ENCODE results near the gene SEC31A. TPM values are rescaled to one million over a fixed set of nuclear protein-coding genes. Genes with fewer than 3 reads are reported as not detected.

SEC31A gene
- total and polyA plus RNA-seq, 12 donors = 82.5 to 163 (median 122) TPM

DNA sequence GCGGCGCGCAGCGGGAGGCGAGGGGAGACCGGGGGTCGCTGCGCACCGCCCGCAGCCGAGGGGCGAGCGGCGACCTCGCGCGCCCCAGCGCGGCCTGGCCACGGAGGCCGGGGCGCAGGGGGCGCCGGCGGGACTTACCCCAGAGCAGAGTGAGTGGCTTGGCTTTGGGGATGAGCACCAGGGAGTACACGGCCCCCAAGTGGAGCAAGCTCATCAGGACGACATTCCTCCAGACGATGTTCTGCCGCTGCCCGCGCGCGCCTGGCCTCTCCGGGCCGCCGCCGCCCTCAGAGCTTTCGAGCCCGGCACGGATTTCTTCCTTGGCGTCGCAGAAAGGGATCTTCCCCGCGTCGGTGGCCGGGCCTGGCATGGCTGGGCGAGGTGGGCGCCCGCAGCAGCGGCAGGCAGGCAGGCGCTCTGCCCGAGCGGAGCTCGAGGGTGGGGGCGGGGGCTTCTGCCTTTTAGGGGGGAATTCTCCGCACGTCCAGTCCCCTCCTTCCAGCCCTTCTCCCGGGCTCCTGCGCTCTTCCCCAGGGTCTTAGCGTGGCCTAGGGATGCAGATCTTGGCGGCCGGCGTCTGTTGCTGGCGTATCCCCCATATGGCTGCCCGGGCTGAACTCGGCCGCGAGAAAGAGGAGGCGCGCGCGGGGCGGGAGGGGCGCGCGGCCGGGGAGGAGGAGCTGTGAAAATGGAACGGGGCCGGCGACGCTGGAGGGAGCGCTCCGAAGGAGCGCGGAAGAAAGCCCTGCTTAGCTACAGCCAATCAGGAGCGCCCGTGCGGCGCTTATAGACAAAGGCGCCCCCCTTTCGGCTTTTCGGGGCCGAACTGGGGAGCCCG, 92.6 kb downstream of the SEC31A start, which contains the start of gene SCD5:
Gene SCD5, minus strand, starts transcription at position 629 of the 838 bp plus-strand sequence. Its CDS starts 259 bp downstream, at position 370.
- ATAC-seq = peak; percentile 87 to 95 (median 92)
- Histone ChIP-seq H3K27ac (peak within 1 kb of the TSS in 6 of 10 donors; percentile 31 to 64 (median 52)), H3K4me3 (peak within 1 kb of the TSS; percentile 47 to 86 (median 68)), H3K9me3 (no peaks in the 10 kb centered on the region), H3K27me3 (peaks cover 0 to 50% (median 6%) of the 10 kb centered on the region in 7 donors), H3K4me1 (peaks cover 0 to 29% (median 20%) of the 10 kb centered on the region in 9 donors), H3K36me3 (no peaks in the 10 kb centered on the region)
- TF ChIP-seq, protein P1, sequence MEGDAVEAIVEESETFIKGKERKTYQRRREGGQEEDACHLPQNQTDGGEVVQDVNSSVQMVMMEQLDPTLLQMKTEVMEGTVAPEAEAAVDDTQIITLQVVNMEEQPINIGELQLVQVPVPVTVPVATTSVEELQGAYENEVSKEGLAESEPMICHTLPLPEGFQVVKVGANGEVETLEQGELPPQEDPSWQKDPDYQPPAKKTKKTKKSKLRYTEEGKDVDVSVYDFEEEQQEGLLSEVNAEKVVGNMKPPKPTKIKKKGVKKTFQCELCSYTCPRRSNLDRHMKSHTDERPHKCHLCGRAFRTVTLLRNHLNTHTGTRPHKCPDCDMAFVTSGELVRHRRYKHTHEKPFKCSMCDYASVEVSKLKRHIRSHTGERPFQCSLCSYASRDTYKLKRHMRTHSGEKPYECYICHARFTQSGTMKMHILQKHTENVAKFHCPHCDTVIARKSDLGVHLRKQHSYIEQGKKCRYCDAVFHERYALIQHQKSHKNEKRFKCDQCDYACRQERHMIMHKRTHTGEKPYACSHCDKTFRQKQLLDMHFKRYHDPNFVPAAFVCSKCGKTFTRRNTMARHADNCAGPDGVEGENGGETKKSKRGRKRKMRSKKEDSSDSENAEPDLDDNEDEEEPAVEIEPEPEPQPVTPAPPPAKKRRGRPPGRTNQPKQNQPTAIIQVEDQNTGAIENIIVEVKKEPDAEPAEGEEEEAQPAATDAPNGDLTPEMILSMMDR (IDR thresholded peaks at IDR 0.05) = peak in 1 of 9 donors; percentile 10
- 0 to 1% methylated on average over 84 to 94 of the region's 94 CpGs for WGBS, 2 donors
- DNase-seq = peak; percentile 67 to 75
- intact Hi-C loops (cut with DNase I) = loop anchor here in 1 of 10 donors (5.0 kb wide), 1 partner anchor 76 kb away; no protein-coding TSS in a partner anchor

DNA sequence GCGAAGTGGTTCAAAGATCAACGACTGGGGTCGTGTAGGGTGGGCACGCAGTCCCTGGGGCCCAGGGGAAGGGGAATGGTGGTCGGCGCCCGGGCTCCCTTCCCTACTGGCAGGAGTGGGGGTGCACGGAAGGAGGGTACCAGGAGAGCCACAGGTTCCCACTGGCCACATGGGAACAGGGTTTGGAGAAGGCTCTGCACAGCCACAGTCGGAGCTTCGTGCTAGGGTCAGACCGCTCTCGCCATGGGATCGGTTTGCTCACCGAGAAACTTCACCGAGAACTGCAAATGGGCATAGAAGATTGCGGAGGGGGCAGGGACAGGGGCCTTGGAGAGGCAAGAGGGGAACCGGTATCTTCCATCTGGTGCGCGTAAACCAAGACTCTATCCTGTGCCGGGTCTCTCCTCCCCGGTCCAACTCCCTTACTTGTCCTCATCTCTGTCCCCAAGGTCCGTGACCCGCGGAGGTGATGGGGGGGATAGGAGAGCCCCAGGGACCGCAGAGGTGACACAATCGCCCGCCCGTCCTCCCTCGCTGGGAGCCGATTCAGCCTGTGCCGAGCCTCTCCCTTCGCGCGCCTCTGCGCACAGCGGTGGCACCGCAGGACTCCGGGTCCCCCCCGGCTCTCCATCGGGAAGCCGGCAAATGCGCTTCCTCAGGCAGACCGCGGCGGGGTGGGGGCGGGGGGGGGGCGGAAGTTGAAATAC, 93.4 kb downstream of the SEC31A start:
- 4 to 5% methylated on average over 42 to 47 of the region's 47 CpGs for WGBS, 2 donors
- intact Hi-C loops (cut with DNase I) = loop anchor here in 1 of 10 donors (5.0 kb wide), 1 partner anchor 75 kb away; no protein-coding TSS in a partner anchor
- DNase-seq (peak; percentile 22 to 28), ATAC-seq (peak in 5 of 8 donors; percentile 21 to 45 (median 22))
- no peaks in the 10 kb centered on the region for H3K36me3 ChIP-seq
- peak overlapping the region in 1 of 10 donors; percentile 63 for H3K27ac ChIP-seq
- no peaks in the 10 kb centered on the region for H3K9me3 ChIP-seq
- peaks cover 0 to 23% (median 20%) of the 10 kb centered on the region in 9 donors for H3K4me1 ChIP-seq
- peaks cover 0 to 50% (median 6%) of the 10 kb centered on the region in 7 donors for H3K27me3 ChIP-seq
- TF ChIP-seq, protein P1 (IDR thresholded peaks at IDR 0.05) = no peak
- peak overlapping the region; percentile 47 to 86 (median 68) for H3K4me3 ChIP-seq

DNA sequence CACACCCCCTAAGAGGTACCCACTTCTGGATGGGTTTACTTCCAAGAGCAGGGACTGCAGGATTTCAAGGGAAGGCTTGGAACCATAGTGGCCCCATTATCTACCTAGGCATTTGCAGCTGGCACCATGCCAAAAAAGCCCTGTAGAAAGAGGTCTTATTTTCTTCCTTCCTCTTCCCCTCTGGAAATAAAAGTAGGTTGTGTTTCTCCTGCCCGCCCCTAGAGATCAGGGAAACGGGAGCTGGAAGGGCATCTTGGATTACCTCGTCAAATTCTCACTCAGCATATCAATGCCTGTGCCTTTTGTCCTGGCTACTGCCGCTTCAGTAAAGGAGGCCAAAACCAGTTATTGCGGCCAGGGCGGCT, 93.9 kb downstream of the SEC31A start:
- DNase-seq (no peak), ATAC-seq (no peak)
- Histone ChIP-seq H3K9me3 (no peaks in the 10 kb centered on the region), H3K27me3 (peaks cover 0 to 50% (median 6%) of the 10 kb centered on the region in 7 donors), H3K4me1 (peaks cover 0 to 23% (median 20%) of the 10 kb centered on the region in 9 donors), H3K4me3 (peak overlapping the region in 9 of 10 donors; percentile 61 to 86 (median 69)), H3K36me3 (no peaks in the 10 kb centered on the region), H3K27ac (no peak overlapping the region)
- intact Hi-C loops (cut with DNase I) = loop anchor here in 1 of 10 donors (5.0 kb wide), 1 partner anchor 75 kb away; no protein-coding TSS in a partner anchor
- TF ChIP-seq, protein P1 (IDR thresholded peaks at IDR 0.05) = no peak
- WGBS, 2 donors = 38 to 43% methylated on average over 6 of the region's 6 CpGs

All from heart right ventricle (tissue), 16 donors.